Skeletal muscle satellite cell (primary cell): Measurements from ENCODE around the gene DNMT3L.

Source experiments
- H3K27me3 ChIP-seq: 2 replicates; pipeline ENCODE4 v1.7.0; 2013; ENCODE audit warnings: low read length; ENCODE audit not compliant: control insufficient read depth, insufficient read depth
- H3K36me3 ChIP-seq: 2 replicates; pipeline ENCODE4 v1.7.0; 2013; ENCODE audit warnings: mild to moderate bottlenecking, control low read depth, low read length; ENCODE audit not compliant: insufficient read depth
- H3K4me1 ChIP-seq: 2 replicates; pipeline ENCODE4 v1.7.0; 2013; ENCODE audit warnings: low read length; ENCODE audit not compliant: control insufficient read depth, insufficient read depth
- H3K4me2 ChIP-seq: 2 replicates; pipeline ENCODE4 v1.7.0; 2013; ENCODE audit warnings: mild to moderate bottlenecking, low read length
- H3K4me3 ChIP-seq: 2 replicates; pipeline ENCODE4 v1.7.0; 2013; ENCODE audit warnings: low read length
- H3K9ac ChIP-seq: 2 replicates; pipeline ENCODE4 v1.7.0; 2013; ENCODE audit warnings: mild to moderate bottlenecking, low read depth, low read length, moderate library complexity
- H3K9me3 ChIP-seq: replicated peaks from 2 replicates; pipeline ENCODE4 v1.7.0; 2013; ENCODE audit warnings: mild to moderate bottlenecking, control low read depth, low read length

Gene DNMT3L

DNA sequence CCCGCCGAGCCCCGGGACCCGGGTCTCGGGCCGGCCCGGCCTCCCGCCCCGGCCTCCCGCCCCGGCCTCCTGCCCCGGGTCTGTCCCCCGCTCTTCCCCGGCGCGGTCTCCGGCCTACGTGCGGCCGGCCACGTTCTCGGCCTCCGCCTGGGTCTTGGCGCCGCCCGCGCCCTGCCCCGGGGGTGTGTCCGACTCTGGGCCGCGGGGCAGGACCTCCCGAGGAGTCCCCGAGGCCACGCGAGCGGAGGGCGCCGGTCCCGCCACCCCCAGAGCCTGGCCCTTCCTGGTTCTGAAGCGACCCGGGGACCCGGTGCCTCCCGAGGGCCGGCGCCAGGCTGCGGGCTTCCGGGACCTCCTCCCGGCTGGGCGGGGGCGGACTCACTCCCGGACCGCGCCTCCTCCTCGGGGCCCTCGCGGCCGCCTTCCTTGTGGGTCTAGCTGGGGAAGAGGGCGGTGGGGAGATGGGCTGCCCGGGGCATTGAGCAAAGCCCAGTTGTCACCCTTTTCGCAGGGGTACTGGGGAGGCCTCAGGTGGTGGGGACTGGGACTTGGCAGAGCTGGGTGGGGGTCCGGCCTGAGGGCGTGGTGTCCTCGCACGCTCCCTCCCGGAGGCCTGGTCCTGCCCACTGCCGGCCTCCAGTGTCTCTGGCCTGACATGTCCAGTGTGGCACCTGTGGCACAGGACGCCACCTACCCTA is 38.7 kb upstream of the DNMT3L start:
- Histone ChIP-seq H3K9me3 (no peaks in the 10 kb centered on the region), H3K27me3 (no peaks in the 10 kb centered on the region), H3K4me3 (peak overlapping the region; percentile 96), H3K4me1 (peaks cover 22% of the 10 kb centered on the region), H3K4me2 (peak overlapping the region; percentile 99), H3K36me3 (no peaks in the 10 kb centered on the region), H3K9ac (peak overlapping the region; percentile 91)

DNA sequence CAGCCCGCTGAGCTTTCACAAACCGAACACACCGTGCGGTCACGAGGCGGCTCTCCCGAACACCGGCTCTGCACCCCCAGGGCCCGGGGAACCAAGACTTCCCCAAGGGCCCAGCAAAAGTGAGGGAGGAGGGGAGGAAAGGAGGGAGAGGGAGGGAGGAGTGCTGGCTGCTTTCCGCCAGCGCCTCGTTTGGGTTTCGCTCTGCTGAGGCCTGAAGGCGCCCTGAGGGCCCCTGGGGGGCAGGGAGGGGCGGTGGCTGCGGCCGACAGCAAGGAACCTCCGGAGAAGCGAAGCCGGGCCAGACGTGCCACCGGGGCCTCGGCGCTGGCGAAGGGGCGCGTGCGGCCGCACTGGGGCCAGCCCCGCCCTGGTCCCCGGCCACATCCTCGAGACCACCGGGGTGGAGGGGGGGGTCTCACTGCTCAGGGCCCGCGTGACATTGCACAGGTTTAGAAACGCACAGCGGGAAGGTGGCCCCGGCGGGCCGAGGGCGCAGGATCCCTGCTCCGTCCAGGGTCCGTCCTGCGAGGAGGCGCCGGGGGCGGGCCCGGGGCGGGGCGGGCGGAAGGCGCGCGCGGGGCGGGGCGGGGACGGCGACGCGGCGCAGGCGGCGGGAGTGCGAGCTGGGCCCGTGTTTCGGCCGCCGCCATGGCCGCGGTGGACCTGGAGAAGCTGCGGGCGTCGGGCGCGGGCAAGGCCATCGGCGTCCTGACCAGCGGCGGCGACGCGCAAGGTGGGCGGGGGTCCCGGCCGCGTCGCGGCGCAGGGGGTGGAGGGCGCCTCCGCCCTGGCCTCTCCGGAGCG is 38.0 kb upstream of the DNMT3L start, which contains the start of gene PFKL:
TSS of gene PFKL (plus strand) at position 596 of the 804 bp plus-strand sequence. CDS start at position 649, 53 bp downstream.
- Histone ChIP-seq H3K4me1 (peaks cover 26% of the 10 kb centered on the region), H3K27me3 (no peaks in the 10 kb centered on the region), H3K4me3 (peak within 1 kb of the TSS; percentile 96), H3K9ac (peak within 1 kb of the TSS; percentile 91), H3K9me3 (no peaks in the 10 kb centered on the region), H3K4me2 (peak within 1 kb of the TSS; percentile 99), H3K36me3 (no peaks in the 10 kb centered on the region)

DNA sequence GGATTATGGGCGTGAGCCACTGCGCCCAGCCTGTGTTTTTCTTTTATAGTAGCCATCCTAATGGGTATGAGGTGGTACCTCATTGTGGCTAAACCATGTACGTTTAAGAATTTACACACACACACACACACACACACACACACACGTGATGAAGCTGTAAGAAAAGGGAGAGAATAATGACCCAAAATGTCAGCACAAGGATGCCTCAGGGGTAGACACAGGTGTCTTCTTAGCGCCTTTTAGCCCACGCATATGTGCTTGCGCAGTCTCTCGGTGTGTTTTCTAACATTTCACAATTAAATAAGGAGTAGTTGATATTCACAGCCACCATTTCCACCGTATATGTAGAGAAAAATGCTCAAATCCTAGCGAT is 37.4 kb upstream of the DNMT3L start:
- Histone ChIP-seq H3K36me3 (no peaks in the 10 kb centered on the region), H3K4me1 (peaks cover 31% of the 10 kb centered on the region), H3K9me3 (no peaks in the 10 kb centered on the region)

DNA sequence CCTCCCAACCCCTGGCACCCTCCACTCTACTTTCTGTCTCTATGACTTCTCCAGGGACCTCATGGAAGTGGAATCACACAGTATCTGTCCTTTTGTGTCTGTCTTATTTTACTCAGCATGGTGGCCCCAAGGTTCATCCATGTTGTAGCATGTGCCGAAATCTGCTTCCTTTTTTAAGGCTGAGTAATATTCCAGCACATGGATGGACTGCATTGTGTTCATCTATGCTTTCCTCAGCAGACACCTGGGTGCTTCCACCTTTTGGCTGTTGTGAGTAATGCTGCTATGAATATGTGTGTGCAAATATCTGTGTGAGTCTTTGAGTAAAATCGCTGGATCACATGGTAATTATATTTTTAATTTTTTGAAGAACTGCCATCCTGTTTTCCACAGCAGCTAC is 36.6 kb upstream of the DNMT3L start:
- Histone ChIP-seq H3K4me1 (peaks cover 31% of the 10 kb centered on the region), H3K27me3 (no peaks in the 10 kb centered on the region)

More for the DNA sequence above, 37.4 kb upstream of the DNMT3L start:
- Histone ChIP-seq H3K27me3 (no peaks in the 10 kb centered on the region), H3K4me2 (peak overlapping the region; percentile 99), H3K9ac (peak overlapping the region; percentile 91), H3K4me3 (peak overlapping the region; percentile 96)

DNA sequence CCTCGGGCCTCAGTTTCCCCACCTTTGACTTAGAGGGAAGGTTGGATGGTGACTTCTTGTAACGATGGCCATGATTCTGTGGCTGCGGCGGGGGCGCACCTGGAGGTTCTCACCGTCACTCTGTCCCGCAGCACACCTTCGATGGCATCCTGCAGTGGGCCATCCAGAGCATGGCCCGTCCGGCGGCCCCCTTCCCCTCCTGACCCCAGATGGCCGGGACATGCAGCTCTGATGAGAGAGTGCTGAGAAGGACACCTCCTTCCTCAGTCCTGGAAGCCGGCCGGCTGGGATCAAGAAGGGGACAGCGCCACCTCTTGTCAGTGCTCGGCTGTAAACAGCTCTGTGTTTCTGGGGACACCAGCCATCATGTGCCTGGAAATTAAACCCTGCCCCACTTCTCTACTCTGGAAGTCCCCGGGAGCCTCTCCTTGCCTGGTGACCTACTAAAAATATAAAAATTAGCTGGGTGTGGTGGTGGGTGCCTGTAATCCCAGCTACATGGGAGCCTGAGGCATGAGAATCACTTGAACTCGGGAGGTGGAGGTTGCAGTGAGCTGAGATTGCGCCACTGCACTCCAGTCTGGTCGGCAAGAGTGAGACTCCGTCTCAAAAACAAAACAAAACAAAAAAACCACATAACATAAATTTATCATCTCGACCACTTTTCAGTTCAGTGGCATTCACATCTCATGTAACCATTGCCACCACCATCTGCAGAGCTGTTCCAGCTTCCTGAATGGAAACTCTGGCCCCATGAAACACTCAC is 36.0 kb upstream of the DNMT3L start:
- Histone ChIP-seq H3K27me3 (no peaks in the 10 kb centered on the region), H3K36me3 (no peaks in the 10 kb centered on the region), H3K9ac (no peak overlapping the region), H3K4me2 (no peak overlapping the region), H3K9me3 (no peaks in the 10 kb centered on the region), H3K4me3 (no peak overlapping the region), H3K4me1 (peaks cover 31% of the 10 kb centered on the region)

More for the DNA sequence above, 36.6 kb upstream of the DNMT3L start:
- Histone ChIP-seq H3K36me3 (no peaks in the 10 kb centered on the region), H3K4me2 (no peak overlapping the region), H3K4me3 (no peak overlapping the region), H3K9me3 (no peaks in the 10 kb centered on the region), H3K9ac (no peak overlapping the region)

DNA sequence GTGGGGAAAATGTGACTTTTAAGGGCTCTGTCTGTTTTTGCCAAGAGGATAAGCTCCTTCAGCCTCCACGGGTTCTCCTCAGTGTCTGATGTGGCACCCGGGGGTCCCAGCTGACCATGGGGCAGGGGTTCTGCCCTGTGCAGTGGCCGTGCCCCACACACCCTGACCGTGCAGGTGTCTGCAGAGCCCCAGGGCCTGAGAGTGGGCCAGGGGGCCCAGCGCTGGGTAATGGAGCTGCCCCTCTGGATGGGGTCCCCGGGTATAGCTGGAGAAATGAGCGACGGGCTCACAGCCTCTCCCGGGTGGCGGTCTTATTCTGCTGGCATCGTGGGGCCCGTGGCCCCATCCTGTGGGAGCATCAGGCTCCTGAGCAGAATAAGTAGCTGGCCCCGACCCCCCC is 35.2 kb upstream of the DNMT3L start:
- Histone ChIP-seq H3K9me3 (no peaks in the 10 kb centered on the region), H3K27me3 (no peaks in the 10 kb centered on the region), H3K4me2 (no peak overlapping the region), H3K9ac (no peak overlapping the region), H3K4me3 (no peak overlapping the region), H3K36me3 (no peaks in the 10 kb centered on the region), H3K4me1 (peaks cover 31% of the 10 kb centered on the region)

DNA sequence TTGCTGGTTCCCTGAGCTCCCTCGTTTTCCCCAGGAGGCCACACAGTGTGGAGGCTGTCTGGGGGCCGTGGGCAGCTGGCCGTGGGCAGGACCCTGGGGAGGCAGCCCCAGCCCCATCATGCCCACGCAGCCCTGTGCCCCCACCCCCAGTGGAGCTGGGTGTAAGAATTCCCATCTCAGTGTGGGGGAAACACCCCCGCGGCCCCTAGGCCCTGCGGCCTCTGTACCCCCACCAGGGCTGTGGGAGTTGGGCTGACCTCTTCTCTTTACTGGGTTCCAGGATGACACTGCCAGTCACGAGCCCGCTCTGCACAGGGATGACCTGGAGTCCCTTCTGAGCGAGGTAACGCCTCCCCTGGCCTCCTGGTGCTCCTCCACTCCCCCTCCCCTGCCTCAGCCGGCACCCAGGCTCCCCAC is 34.4 kb upstream of the DNMT3L start:
- Histone ChIP-seq H3K9me3 (no peaks in the 10 kb centered on the region), H3K4me3 (no peak overlapping the region)

DNA sequence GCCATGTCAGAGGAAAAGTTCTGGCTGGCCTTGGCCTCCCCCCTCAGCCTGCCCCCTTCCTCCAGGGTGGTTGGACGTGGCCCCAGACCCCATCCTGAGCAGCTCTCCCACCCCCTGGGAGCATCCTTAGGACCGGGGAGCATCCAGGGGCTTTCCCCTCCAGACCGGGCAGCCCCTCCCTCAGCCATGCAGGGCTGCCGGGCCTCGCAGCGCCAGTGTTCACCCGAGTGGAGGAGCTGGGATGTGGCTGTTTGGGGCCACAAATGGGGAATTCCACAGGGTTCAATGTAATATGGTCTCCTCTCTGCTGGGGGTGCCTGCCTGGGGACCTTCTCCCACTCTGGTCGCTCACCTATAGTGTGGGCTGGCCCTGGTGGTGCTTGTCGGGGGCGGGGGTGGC is 33.9 kb upstream of the DNMT3L start:
- peaks cover 18% of the 10 kb centered on the region for H3K4me1 ChIP-seq
- H3K4me3 ChIP-seq: no peak overlapping the region
- peaks cover 4% of the 10 kb centered on the region for H3K27me3 ChIP-seq
- H3K4me2 ChIP-seq: no peak overlapping the region
- H3K36me3 ChIP-seq: no peaks in the 10 kb centered on the region
- H3K9ac ChIP-seq: no peak overlapping the region
- H3K9me3 ChIP-seq: no peaks in the 10 kb centered on the region

More for the DNA sequence above, 34.4 kb upstream of the DNMT3L start:
- H3K4me1 ChIP-seq: peaks cover 23% of the 10 kb centered on the region
- no peak overlapping the region for H3K4me2 ChIP-seq
- H3K36me3 ChIP-seq: no peaks in the 10 kb centered on the region
- H3K9ac ChIP-seq: no peak overlapping the region
- H3K27me3 ChIP-seq: no peaks in the 10 kb centered on the region

DNA sequence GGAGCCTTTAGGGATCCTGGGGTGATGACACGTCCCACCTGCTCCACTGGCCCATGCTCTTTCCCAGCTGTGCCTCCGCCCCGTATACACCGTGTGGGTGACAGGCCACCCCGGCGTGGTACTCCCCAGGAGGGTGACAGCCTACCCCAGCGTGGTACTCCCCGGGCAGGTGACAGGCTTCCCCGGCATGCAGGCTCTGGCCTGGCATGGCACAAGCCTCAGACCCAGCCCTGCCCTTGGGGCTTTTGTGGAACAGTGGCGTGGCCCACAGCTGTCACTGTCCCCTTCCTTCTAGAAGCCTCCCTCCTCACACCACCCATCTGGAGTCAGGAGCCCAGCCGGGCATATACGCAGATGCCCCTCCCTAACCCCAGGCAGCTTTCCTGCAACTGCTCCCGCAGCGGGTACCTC is 33.5 kb upstream of the DNMT3L start:
- H3K4me2 ChIP-seq: no peak overlapping the region
- no peak overlapping the region for H3K4me3 ChIP-seq
- peaks cover 9% of the 10 kb centered on the region for H3K27me3 ChIP-seq
- no peaks in the 10 kb centered on the region for H3K36me3 ChIP-seq
- no peak overlapping the region for H3K9ac ChIP-seq
- no peaks in the 10 kb centered on the region for H3K9me3 ChIP-seq
- H3K4me1 ChIP-seq: peaks cover 17% of the 10 kb centered on the region

DNA sequence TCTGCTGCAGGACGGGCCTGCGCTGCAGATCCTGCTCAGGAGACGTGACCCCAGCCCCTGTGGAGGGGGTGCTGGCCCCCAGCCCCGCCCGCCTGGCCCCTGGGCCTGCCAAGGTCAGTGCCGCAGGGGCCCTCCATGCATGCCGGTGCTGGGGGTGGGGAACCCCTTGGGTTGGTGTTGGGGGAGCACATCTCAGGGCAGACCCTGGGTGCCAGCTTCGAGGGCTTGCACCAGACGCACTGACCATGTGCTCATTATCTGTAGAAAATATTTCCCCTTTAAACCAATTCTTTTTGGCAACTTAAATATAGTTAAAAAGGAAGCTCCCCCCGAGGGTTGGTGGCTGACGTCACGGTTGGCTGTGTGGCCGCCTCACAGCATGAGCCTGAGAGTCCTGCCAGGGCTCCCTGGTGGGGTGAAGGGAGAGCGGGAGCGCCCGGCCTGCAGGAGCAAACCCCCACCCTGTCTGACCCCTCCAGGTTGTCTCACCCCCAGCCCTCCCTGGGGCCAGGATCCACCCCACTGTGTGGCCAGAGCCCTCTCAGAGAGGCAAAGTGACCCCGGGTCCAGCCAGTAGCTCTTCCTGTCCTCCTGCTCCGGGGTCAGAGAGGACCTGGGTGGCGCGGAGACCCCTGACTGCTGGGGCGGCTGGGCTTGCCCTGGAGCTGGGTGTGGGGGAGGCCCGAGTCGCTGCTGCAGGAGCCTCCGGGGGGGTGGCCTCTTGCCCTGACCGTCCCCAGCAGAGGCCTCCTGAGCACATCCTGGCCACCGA is 32.9 kb upstream of the DNMT3L start:
- Histone ChIP-seq H3K4me1 (peaks cover 15% of the 10 kb centered on the region), H3K9me3 (no peaks in the 10 kb centered on the region), H3K4me3 (no peak overlapping the region), H3K36me3 (no peaks in the 10 kb centered on the region), H3K4me2 (no peak overlapping the region), H3K27me3 (peaks cover 9% of the 10 kb centered on the region), H3K9ac (no peak overlapping the region)
